Inferior parietal cortex (tissue), 1 donor: Measurements from ENCODE around the gene COPS8.

Experiments
- DNase-seq: peaks from one replicate; pipeline ENCODE4 v3.0.0-alpha.2; 2016; ENCODE audit errors: extremely low spot score

Gene COPS8

GRCh38 chr2:237097911-237098702, 12.4 kb downstream of the COPS8 start:
- no peak for DNase-seq

DNA sequence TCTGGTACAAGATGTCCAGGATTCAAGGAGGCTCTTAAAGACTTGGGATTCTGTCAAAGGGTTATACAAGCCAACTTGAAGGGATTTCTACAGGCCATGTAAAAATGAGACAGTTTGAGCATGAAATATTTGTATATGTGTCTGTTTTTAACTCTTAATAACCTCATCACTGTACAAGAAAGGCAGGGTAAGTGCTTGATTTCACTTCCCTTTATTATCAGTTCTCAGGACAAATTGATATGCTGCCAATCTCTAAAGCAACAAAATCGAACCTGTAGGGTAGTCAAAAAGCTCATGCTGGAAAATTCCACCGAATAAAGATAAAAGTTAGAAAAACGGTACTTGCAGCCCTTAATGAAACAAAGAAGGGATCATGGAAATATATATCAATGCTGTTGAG, 14.1 kb downstream of the COPS8 start:
- DNase-seq = no peak

DNA sequence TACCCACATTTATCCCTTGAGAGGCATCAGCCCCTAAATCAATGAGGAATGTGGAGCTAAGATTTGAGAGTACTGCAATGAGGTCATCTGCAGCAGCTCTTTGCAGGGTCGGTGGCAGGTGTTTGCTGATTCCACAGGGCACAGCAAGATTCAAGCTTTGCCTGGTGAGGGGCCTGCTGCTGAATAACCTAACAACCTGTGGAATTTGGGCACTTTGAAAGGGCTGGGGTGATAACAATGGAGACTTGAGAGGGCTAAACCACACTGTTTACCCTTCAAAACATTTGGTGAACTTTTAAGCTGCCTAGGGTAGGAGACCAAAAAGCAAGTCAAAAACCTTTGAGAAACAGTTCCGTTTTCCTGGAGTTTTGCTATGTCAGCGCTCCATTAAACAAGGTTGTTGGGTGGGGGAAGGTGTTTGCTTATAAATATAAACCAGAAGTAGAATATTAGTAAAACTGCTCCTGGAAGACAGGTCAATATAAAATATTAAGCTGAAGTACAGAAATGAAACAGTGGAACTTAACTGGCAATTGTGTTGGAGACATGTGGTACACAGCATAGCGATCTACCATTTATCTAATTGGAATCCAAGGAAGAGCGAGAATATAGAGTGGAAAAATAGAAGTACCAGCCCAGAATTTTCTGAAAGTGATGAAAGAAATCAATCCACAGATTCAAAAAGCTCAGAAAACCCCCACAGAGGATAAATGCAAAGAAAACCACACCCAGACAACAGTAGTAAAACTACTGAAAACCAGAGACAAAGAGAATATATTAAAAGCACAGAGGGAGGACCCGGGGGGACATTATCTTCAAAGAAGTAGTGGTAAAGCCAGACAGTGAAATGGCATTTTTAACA, 15.7 kb downstream of the COPS8 start:
- no peak for DNase-seq

- DNase-seq = no peak
These were observed 16.7 kb downstream of the COPS8 start for GRCh38 chr2:237102428-237102827.

GRCh38 chr2:237109421-237109934, 23.8 kb downstream of the COPS8 start:
- no peak for DNase-seq

- no peak for DNase-seq
These were observed 27.5 kb downstream of the COPS8 start for GRCh38 chr2:237113026-237113795.

DNA sequence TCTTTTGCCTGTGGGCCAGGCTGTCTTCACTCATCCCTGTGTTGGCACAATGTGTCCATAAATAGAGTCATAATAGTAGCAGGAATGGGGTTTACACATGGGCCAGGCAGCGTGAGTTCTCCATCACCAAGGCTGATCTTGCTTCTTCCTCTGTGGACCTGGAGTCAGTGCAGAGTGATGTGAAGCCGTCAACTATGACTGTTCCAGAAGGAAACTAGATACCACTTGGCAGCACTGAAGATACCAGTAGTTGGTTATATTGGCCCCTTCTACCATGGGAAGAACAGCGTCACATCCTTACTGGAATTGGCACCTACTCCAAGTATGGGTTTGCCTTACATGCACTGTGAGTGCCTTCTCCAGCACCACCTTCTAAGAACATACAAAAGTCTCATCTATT, 30.2 kb downstream of the COPS8 start:
- DNase-seq = no peak

DNA sequence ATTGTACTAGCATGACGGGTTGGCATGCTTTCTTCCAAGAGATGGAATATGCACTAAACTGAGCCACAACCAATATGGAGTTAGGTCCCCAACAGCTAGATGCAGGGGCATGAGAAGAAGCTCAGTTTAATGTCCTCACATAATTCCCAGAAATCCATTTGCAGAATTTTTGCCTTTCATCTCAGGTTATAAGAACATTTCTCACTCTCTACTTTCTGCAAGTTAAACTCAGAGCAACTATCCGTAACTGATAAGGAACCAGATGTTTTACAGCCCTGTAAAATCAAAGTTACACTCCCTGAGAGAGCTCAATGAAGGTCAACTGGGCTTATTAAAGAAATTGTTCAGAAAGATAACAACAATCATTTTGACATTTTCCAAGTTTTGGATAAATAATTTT, 30.7 kb downstream of the COPS8 start:
- DNase-seq = no peak

DNA sequence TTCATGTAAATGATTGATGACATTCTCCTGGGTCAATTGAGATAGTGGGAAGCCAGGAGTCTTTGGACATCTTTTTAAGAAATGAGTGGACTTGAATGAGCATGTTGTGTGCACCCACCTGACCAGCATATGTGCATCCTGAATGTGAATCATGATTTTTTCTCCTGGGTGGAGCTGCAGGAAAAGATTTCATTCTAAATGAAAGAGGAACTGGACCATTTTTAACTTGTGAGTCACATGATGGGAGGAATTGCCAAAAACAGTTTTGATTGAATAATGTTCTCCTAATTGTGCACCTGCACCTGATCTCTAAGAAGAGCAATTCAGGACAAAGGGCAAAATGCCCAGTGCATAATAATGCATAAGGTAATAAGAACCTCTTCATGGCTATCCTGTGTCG, 32.3 kb downstream of the COPS8 start:
- DNase-seq = no peak

DNA sequence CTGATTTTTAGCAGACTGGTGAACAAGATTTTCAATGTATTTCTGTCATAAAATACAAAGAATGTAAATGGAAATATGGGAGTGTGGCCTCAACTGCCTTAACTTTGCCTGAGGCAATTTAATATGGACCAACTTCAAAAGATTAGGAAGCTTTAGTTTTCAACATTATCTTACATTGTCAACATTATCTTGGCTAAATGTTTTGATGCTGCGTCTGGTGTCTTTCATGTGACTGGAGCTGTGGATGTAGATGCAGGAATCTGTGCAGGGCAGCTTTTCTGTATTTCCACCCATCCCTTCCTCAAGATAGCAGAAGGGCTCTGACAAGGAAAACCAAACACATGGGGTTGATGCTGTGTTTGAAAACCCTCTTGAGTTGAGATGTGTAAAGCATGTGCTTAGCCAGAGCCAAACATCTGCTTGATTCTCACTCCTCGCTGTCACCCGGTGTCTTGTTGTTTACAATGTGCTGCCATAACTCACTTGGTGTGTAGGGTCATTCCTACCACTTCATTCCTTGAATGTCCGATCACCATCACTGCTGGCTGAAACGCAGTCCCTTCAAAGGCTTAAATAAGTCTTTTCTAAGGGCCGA, 33.0 kb downstream of the COPS8 start:
- DNase-seq = no peak

GRCh38 chr2:237120916-237121315, 35.2 kb downstream of the COPS8 start:
- no peak for DNase-seq

DNA sequence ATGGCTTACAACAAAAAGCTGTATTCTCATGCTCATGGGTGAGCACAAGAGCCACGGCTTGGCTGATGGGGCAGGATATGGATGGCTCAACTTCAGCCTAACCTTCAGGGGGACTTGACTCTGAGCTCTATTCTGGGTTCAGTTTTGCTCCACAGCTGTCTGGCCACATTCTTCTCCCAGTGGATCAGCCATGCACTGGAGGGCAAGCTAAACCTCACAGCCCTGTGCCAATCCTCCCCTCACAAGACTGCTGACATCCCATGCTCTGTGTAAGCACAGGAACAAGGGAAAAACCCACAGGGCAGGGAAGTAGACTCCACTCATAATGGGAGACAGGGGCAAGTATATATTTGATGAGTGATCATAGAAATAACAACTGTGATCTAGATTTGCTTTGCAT, 35.6 kb downstream of the COPS8 start:
- no peak for DNase-seq

DNA sequence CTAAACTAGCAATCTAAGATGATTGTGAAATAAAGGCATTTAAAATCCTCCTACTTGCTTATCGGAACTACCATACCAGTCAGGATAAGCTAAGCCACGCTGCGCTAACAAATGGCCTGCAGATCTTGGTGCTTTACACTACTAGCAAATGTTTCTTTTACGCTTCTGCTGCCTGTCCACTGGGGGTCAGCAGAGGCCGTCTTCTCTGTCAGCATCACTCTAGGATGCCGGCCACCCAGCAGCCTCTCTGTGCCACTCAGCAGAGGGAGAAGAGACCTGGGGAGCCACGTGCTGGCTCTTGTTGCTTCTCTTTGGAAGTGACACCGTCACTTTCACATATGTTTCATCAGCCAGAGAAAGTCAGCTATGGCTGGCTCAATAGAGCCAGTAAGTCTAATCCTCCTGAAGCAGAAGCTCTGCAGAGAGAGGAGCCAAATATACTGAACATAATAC, 36.6 kb downstream of the COPS8 start:
- peak; percentile 17 for DNase-seq

DNA sequence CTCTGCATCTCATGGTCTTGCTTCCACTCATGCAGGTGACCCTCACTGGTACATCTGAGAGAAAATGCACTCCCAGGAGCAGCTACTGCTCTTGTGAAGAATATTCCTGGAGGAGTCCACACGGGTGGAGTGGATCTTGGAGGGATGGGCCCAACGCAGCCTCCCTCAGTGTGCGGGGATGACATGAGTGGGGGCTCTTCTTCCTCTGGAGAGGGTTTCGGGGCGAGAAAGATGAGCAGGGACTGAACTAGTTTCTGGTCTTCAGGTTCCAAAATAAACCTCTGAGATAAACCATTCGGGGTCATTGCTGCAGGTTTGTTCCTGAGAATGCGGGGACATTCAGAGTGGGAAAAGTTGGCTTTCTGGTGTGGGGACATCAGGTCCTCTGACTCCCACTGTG, 39.1 kb downstream of the COPS8 start:
- no peak for DNase-seq

GRCh38 chr2:237125967-237126366, 40.3 kb downstream of the COPS8 start:
- DNase-seq = no peak

DNA sequence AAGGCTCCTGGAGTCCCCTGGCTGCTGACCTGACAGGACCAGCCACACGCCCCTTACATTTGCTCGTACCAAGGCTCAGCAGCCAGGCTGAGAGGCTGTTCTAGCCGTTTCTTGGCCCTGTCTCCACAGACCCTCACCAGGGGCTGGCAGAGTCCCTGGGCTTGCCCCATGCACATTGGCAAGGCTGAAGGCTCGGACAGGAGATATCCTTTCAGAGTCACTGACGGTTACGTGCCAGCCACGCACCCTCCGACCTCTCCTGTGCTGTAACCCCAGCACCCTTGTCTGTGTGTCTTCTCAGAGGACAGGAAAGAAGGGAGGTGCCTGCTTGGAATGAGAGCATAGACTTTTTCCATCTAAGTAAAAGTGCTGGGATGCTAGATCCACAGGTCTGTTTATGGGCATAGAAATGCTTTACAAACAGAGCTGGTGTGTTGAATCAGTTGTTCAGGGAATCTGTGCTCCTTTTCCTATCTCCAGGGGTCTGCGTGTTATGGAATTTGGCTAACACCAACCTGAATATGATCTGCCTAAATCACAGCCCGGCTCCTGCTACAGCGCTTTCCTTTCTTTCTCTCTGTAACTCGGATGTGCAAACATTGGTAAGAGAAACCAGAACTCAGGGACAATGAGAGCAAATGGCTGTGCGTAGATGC, 41.0 kb downstream of the COPS8 start:
- no peak for DNase-seq

DNA sequence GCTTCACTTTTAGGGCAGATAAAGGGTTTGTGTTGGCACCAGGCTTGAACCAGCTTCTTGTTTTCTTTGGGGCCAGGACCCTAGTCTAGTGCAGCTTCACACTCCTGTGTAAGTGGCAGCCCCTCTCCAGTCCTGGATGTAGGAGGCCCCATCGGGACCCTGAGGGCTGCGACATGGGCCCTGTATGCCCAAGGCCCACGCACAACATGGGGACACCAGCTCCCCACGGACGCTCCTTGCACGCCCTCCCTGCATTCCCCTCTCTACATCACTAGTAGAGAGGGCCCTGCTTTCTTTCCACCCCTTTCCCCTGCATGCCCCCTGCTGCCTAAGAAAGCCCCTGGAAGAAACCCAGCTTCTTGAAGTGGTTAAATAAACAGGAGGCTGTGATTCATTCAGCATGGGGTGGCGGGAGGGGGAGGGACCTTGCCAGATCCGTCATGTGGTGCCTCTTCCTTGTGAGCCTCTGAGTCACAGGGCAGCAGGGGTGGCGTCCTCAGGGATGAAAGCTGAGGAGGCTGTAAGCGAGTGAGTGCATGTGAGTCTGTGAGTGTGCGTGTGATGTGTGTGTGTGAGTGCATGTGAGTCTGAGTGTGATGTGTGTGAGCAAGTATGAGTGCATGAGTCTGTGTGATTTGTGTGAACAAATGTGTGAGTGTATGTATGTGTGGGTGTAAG, 42.5 kb downstream of the COPS8 start:
- DNase-seq = no peak

DNA sequence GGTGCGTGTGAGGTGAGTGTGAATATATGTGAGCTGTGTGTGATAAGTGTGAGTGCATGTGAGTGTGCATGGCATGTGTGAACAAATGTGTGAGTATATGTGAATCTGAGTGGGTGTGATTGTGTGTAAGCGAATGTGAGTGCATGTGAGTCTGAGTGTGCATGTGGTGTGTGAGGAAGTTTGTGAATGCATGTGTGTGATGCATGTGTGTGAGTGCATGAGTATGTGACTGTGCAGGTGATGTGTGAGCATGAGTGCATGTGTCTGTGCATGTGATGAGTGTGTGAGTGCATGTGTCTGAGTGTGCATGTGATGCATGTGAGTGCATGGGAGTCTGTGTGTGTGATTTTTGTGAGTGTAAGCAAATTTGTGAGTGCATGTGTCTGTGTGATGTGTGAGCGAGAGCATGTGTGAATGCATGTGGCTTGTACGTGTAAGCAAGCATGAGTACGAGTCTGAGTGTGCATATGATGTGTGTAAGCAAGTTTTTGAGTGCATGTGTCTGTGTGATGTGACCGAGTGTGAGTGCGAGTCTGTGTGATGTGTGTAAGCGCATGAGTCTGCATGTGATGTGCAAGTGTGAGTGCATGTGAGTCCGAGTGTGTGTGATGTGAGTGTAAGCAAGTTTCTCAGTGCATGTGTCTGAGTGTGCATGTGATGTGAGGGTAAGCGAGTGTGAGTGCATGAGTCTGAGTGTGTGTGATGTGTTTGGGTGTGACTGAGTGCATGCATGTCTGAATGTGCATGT, 43.3 kb downstream of the COPS8 start:
- no peak for DNase-seq

DNA sequence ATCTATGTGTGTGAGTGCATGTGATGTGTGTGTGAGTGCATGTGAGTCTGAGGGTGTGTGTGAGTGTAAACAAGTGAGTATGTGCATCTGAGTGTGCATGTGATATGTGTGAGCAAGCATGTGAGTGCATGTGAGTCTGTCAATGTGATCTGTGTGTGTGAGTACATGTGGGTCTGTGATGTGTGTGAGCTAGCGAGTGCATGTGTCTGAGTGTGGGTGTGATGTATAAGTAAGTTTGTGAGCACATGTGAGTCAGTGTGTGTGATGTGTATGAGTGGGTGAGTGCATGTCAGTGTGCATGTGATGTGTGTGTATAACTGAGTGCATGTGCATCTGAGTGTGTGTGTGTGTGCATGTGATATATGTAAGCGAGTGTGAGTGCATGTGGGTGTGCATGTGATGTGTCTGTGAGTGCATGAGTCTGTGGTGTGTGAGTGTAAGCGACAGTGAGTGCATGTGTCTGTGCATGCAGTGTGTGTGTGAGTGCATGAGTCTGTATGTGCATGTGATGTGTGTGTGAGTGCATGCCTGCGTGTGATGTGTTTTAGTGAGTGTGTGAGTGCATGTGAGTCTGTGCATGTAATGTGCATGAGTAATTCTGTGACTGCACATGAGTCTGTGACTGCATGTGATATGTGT, 44.1 kb downstream of the COPS8 start:
- DNase-seq = no peak
